A673 (cell line): ENCODE results near the gene EOMES. TPM values are rescaled to one million over a fixed set of nuclear protein-coding genes. Genes with fewer than 3 reads are reported as not detected.

Source experiments
- BruUV-seq: library from RNA; stranded (reverse); fragments of 400-500 nt; replicated peaks from 2 replicates; lab custom pipeline; 2021; lab: Mats Ljungman, UMichigan
- CTCF ChIA-PET: fragments of 300-600 bp; sonication (Branson Sonifier 250); formaldehyde crosslinking; loops from one replicate; lab custom pipeline; 2022; ENCODE audit warnings: antibody characterized with exemption; lab: Charles Lee
- POLR2A ChIA-PET: fragments of 300-600 bp; sonication (Branson Sonifier 250); formaldehyde crosslinking; loops from one replicate; lab custom pipeline; 2022; ENCODE audit warnings: antibody characterized with exemption; ENCODE audit not compliant: low non-redundant PET; lab: Charles Lee
- DNase-seq: peaks from one replicate; pipeline ENCODE4 v3.0.0-alpha.2; 2015; ENCODE audit warnings: low spot score
- H3K27ac ChIP-seq: fragments of 200-600 bp; sonication (generic); 2 replicates; pipeline ENCODE4 v1.5.1; 2016; ENCODE audit warnings: mixed run types, low read depth, mild to moderate bottlenecking, mixed read lengths, antibody characterized with exemption, low read length; ENCODE audit not compliant: poor library complexity, severe bottlenecking
- H3K27me3 ChIP-seq: fragments of 200-600 bp; sonication (generic); replicated peaks from 2 replicates; pipeline ENCODE4 v1.6.1; 2017; ENCODE audit warnings: mixed run types, low read depth, mild to moderate bottlenecking, mixed read lengths, antibody characterized with exemption, low read length; ENCODE audit not compliant: insufficient read depth, poor library complexity
- H3K36me3 ChIP-seq: fragments of 200-600 bp; sonication (generic); 2 replicates; pipeline ENCODE4 v1.6.1; 2016; ENCODE audit warnings: mixed run types, mild to moderate bottlenecking, mixed read lengths, antibody characterized with exemption, low read length; ENCODE audit not compliant: insufficient read depth, poor library complexity, severe bottlenecking
- H3K4me1 ChIP-seq: fragments of 200-600 bp; sonication (generic); 2 replicates; pipeline ENCODE4 v1.6.1; 2017; ENCODE audit warnings: mixed run types, mild to moderate bottlenecking, mixed read lengths, antibody characterized with exemption, low read length; ENCODE audit not compliant: insufficient read depth, poor library complexity, severe bottlenecking
- H3K4me3 ChIP-seq: fragments of 200-600 bp; sonication (generic); 2 replicates; pipeline ENCODE4 v1.5.1; 2016; ENCODE audit warnings: low read depth, mixed run types, mild to moderate bottlenecking, mixed read lengths, low read length; ENCODE audit not compliant: poor library complexity, severe bottlenecking
- H3K9me3 ChIP-seq: fragments of 200-600 bp; sonication (generic); 2 replicates; pipeline ENCODE4 v1.6.1; 2016; ENCODE audit warnings: mixed run types, low read depth, mild to moderate bottlenecking, mixed read lengths, antibody characterized with exemption, low read length; ENCODE audit not compliant: poor library complexity, severe bottlenecking
- CTCF ChIP-seq: fragments of 300-800, 200-600 bp; sonication (generic); conservative IDR thresholded peaks from 2 replicates; pipeline ENCODE4 v1.5.1; 2017; ENCODE audit warnings: low read depth, mild to moderate bottlenecking, antibody characterized with exemption, low read length, moderate library complexity, mixed read lengths
- EZH2 ChIP-seq: fragments of 200-600 bp; sonication (generic); IDR thresholded peaks from 2 replicates; pipeline ENCODE4 v1.6.1; 2017; ENCODE audit warnings: borderline replicate concordance, low read depth, mild to moderate bottlenecking, mixed read lengths, antibody characterized with exemption, low read length; ENCODE audit not compliant: poor library complexity, severe bottlenecking
- intact Hi-C: fragments of 100-400 bp; cut with micrococcal nuclease; formaldehyde crosslinking; loops from one replicate; pipeline ENCODE4 v1.10.0; 2022; ENCODE audit not compliant: unreplicated experiment
- total RNA-seq: library from RNA; stranded (reverse); gene quantifications from 2 replicates; pipeline ENCODE4 v1.2.3, GENCODE V29; 2021

Gene EOMES
- total RNA-seq, 1 experiment from 2014 or later = not detected

- intact Hi-C loops = no loop called here
- Histone ChIP-seq H3K9me3 (no peaks in the 10 kb centered on the region), H3K4me1 (peaks cover 2% of the 10 kb centered on the region), H3K4me3 (no peak overlapping the region), H3K36me3 (no peaks in the 10 kb centered on the region), H3K27ac (no peak overlapping the region), H3K27me3 (no peaks in the 10 kb centered on the region)
- TF ChIP-seq EZH2 (no peak), CTCF (no peak)
- CTCF ChIA-PET = interaction anchor here (0.7 kb wide), 1 partner anchor 46 kb away, joined by 3 read pairs; no protein-coding TSS in a partner anchor
- no TSS peak for BruUV-seq
- no peak for DNase-seq
- POLR2A ChIA-PET = no interaction called here
These were observed 55.9 kb downstream of the EOMES start for GRCh38 chr3:27666272-27666671.

Other genes starting within 250 kb of the EOMES start
- gene SLC4A7, start 237.9 kb downstream of the EOMES start, total RNA-seq = 22.6 and 26.2 TPM in 2 replicates